Activated CD4-positive, alpha-beta T cell treated with anti-CD3 and anti-CD28 coated beads for 36 hours (primary cell): ENCODE data around the gene CACFD1. TPM values are rescaled to one million over a fixed set of nuclear protein-coding genes. Genes with fewer than 3 reads are reported as not detected.

ENCODE experiments used
- ATAC-seq: fragments of 200-7000 bp; cut with Tn5 transposase; one replicate; pipeline ENCODE4 v1.10.0; 2021; ENCODE audit warnings: mild to moderate bottlenecking, moderate library complexity
- CTCF ChIA-PET: fragments of 350-600 bp; sonication (Branson Sonifier 250); formaldehyde crosslinking; loops from one replicate; lab custom pipeline; 2021; ENCODE audit warnings: antibody characterized with exemption; lab: Charles Lee
- POLR2A ChIA-PET: fragments of 350-600 bp; sonication (Branson Sonifier 250); formaldehyde crosslinking; loops from one replicate; lab custom pipeline; 2021; ENCODE audit warnings: antibody characterized with exemption, inconsistent platforms; lab: Charles Lee
- DNase-seq: peaks from one replicate; pipeline ENCODE4 v3.0.0-alpha.2; 2020
- H3K27ac Mint-ChIP-seq: one replicate; pipeline ENCODE4 v1.8.0; 2021; ENCODE audit warnings: mixed read lengths
- H3K27me3 Mint-ChIP-seq: one replicate; pipeline ENCODE4 v1.8.0; 2021; ENCODE audit warnings: mixed read lengths
- H3K36me3 Mint-ChIP-seq: one replicate; pipeline ENCODE4 v1.8.0; 2021; ENCODE audit warnings: low read depth, mixed read lengths
- H3K4me1 Mint-ChIP-seq: one replicate; pipeline ENCODE4 v1.8.0; 2021; ENCODE audit warnings: mixed read lengths
- H3K4me3 Mint-ChIP-seq: one replicate; pipeline ENCODE4 v1.8.0; 2021; ENCODE audit warnings: mild to moderate bottlenecking, moderate library complexity, mixed read lengths
- H3K9me3 Mint-ChIP-seq: one replicate; pipeline ENCODE4 v1.8.0; 2021; ENCODE audit warnings: low read depth, mixed read lengths
- intact Hi-C, 2 experiments: fragments of 100-400 bp; cut with DNase I in 1 of 2; cut with micrococcal nuclease in 1 of 2; formaldehyde crosslinking; loops; one replicate each; pipeline versions ENCODE4 v1.14.2 to v1.15.1; 2022 to 2024; cut with DNase I, micrococcal nuclease
- total RNA-seq, 2 experiments: library from RNA; stranded (reverse); gene quantifications; one replicate each; pipeline ENCODE4 v1.2.3, GENCODE V29; 2021

Gene CACFD1
- total RNA-seq, 2 experiments from 2014 or later: 0.87 to 0.90 TPM

DNA sequence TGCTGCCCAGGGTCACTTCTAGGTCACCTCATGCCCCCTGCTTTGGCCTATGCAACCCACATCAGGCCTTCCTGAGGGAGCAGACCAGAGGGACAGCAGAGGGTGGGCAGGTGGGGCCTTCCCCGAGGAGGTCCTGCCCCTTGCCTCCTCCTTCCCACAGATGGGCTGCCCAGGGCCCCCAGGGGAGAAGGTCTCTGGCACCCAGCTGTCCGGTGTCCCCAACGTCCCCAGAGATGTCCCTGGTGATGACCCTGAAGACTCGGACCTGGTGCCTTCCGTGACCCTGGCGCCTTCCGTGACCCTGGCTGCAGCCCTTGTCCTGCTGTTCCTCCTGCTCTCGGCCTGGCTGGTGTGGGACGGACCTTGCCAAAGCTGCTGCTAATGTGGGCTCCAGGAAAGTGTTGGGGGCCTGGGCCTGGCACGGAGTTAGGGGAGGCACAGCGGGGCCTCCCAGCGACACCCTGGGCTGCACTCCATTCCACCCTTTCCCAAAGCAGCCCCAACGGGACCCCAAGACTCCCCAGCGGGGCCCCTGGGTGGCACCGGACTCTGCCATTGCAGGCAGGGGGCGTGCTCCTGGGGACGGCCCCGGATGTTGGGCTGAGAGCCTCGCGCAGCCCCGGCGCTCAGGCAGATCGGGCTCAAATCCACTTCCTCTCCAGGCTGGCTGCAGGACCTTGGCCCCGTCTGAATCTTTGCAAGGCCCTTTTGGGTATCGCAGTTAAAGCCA lies 25.9 kb downstream of the CACFD1 start:
- DNase-seq (peak; percentile 41), ATAC-seq (peak; percentile 45)
- Mint-ChIP-seq H3K4me3 (no peak overlapping the region), H3K36me3 (no peaks in the 10 kb centered on the region), H3K4me1 (peaks cover 7% of the 10 kb centered on the region), H3K9me3 (no peaks in the 10 kb centered on the region), H3K27ac (no peak overlapping the region), H3K27me3 (no peaks in the 10 kb centered on the region)
- intact Hi-C loops: loop anchor here (1.0 to 2.0 kb wide), 10 partner anchors 27 to 508 kb away; partner anchors contain the start of genes CACFD1 (in 1 of the 2), SURF1 (in 1 of the 2), SURF2 (in 1 of the 2) and SURF6 (in 1 of the 2)
- CTCF ChIA-PET: interaction anchor here (1.0 to 3.6 kb wide), 8 partner anchors 11 to 299 kb away, joined by 3 to 17 read pairs (median 4); no protein-coding TSS in a partner anchor
- POLR2A ChIA-PET: no interaction called here

DNA sequence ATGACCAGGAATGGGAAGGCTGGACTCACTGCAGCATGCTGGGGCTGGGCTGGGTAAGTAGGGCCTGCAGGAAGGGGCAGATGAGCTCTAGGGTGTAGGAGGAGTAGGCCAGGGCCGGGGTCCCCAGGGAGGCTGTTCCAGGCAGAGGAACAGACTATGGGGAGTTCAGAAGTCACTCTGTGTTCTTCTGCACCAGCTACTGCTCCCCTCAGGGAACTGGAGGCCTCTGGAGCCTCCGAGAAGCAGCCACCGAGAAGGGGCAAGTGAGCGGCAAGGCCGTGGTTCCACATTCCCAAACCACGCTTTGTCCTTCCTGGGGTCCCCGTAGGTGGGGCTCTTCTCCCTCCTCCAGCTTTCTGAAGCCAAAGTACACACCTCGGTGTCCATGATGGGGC lies 27.6 kb downstream of the CACFD1 start:
- ChIA-PET POLR2A (no interaction called here), CTCF (interaction anchor here (0.7 to 3.6 kb wide), 11 partner anchors 10 to 457 kb away, joined by 3 to 17 read pairs (median 4); partner anchors contain the start of gene REXO4)
- Mint-ChIP-seq H3K36me3 (no peaks in the 10 kb centered on the region), H3K27ac (no peak overlapping the region), H3K4me3 (no peak overlapping the region), H3K4me1 (peaks cover 7% of the 10 kb centered on the region), H3K9me3 (no peaks in the 10 kb centered on the region), H3K27me3 (no peaks in the 10 kb centered on the region)
- intact Hi-C loops: loop anchor here (2.0 kb wide), 2 partner anchors 29 to 301 kb away; partner anchors contain the start of gene CACFD1 (in 1 of the 2)
- ATAC-seq: no peak
- no peak for DNase-seq

DNA sequence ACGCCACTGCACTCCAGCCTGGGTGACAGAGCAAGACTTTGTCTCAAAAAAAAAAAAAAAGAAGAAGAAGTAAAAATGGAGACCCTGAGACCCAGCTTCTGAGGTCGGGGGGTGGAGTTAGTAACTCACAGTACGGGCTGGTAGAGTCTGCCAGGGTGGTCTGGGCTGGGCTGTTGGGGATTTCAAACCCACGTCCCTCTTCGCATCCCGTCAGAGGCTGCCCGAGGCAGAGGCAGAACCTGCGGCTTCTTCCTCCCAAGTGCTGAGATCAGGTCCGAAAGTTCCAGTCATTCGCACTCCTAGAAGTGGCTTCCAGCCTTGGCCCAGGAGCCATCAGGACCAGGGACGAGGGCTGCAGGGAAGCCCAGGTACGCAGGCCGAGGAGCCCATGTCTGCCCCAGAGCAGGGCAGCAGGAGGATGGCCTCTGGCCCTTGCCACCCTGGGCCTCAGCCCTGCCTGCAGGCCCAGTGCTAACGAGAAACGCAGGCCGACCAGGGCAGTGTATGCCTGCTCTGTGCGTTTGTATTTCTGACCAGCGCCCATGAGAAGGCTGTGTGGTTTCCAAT lies 29.0 kb downstream of the CACFD1 start:
- intact Hi-C loops: no loop called here
- DNase-seq: no peak
- H3K27me3 Mint-ChIP-seq: no peaks in the 10 kb centered on the region
- ATAC-seq: no peak
- H3K4me1 Mint-ChIP-seq: peaks cover 7% of the 10 kb centered on the region
- H3K27ac Mint-ChIP-seq: no peak overlapping the region
- no peaks in the 10 kb centered on the region for H3K9me3 Mint-ChIP-seq
- H3K36me3 Mint-ChIP-seq: no peaks in the 10 kb centered on the region
- CTCF ChIA-PET: interaction anchor here (1.2 kb wide), 1 partner anchor 84 kb away, joined by 3 read pairs; no protein-coding TSS in a partner anchor
- H3K4me3 Mint-ChIP-seq: no peak overlapping the region
- POLR2A ChIA-PET: no interaction called here

DNA sequence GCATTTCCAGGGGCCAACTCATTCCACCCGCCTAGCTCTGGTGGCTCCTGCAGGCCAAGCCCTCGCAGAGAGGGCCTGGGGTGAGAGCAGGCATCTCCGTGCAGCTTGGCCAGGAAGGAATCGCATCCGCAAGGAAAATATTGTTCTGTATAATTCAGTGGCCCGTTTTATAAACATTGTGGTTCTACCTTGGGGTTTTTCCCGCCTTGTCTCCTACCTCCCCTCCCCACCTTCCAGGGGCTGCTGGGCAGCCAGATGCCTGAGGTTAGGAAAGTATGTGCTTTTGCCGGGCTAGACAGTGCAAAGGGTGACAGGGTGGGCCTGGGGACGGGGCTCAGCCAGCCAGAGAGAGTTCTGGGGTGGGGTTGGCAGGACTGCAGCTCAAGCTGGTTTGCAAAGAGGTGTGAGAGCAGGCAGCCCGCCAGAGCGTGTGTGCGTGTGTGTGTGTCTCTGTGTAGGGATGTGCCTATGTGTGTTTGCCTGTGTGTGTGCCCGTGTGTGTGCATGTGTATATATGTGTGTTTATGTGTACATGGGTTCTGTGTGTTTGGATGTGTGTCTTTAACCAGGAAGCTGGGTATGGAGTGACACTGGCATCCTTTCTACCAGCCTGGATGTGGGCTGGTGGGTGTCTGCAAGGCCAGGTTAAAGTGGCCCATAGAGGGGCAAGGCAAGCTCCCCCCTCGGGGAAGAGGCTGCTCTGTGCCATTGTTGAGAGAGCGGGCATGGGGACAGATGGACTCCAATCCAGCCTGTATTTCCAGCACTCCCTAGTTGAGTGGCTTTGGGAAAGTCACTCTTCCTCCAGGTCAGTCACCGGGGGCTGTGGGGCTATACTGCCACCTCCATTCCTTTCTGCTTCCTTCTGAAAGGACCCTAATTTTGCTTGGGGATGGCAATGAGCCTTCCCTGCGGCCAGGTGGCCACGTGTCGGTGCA lies 29.7 kb downstream of the CACFD1 start:
- Mint-ChIP-seq H3K27me3 (no peaks in the 10 kb centered on the region), H3K36me3 (no peaks in the 10 kb centered on the region), H3K27ac (no peak overlapping the region), H3K4me1 (peaks cover 7% of the 10 kb centered on the region), H3K4me3 (no peak overlapping the region), H3K9me3 (no peaks in the 10 kb centered on the region)
- intact Hi-C loops: no loop called here
- ChIA-PET CTCF (interaction anchor here (1.2 kb wide), 1 partner anchor 85 kb away, joined by 3 read pairs; no protein-coding TSS in a partner anchor), POLR2A (no interaction called here)
- no peak for ATAC-seq
- DNase-seq: no peak

DNA sequence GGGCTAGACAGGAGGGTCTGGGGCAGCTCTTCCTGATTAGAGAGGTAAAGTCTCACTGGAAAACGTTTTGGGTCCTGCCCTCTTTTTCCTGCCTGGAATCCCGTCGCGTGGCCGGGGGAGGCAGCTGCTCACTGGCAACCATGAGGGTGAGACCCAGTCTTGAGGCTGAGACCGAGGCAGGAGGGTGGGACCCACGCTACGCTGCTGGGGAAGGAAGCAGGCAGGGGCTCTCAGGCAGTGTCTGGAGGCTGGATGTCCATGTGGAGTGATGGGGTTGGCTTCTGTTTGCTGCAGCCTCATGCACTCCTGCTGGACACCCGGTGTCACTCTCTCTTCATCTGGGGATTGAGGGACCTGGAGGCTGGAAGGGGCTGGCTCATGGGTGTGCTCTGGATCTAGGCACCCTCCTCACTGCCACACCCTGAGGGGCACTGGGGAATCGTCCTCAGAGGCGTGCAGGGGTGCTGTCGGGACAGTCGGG lies 30.5 kb downstream of the CACFD1 start:
- no peaks in the 10 kb centered on the region for H3K36me3 Mint-ChIP-seq
- H3K4me1 Mint-ChIP-seq: peaks cover 7% of the 10 kb centered on the region
- H3K9me3 Mint-ChIP-seq: no peaks in the 10 kb centered on the region
- no peaks in the 10 kb centered on the region for H3K27me3 Mint-ChIP-seq
- H3K27ac Mint-ChIP-seq: no peak overlapping the region
- ATAC-seq (no peak), DNase-seq (no peak)
- intact Hi-C loops: no loop called here
- H3K4me3 Mint-ChIP-seq: no peak overlapping the region
- POLR2A ChIA-PET: no interaction called here
- CTCF ChIA-PET: no interaction called here

DNA sequence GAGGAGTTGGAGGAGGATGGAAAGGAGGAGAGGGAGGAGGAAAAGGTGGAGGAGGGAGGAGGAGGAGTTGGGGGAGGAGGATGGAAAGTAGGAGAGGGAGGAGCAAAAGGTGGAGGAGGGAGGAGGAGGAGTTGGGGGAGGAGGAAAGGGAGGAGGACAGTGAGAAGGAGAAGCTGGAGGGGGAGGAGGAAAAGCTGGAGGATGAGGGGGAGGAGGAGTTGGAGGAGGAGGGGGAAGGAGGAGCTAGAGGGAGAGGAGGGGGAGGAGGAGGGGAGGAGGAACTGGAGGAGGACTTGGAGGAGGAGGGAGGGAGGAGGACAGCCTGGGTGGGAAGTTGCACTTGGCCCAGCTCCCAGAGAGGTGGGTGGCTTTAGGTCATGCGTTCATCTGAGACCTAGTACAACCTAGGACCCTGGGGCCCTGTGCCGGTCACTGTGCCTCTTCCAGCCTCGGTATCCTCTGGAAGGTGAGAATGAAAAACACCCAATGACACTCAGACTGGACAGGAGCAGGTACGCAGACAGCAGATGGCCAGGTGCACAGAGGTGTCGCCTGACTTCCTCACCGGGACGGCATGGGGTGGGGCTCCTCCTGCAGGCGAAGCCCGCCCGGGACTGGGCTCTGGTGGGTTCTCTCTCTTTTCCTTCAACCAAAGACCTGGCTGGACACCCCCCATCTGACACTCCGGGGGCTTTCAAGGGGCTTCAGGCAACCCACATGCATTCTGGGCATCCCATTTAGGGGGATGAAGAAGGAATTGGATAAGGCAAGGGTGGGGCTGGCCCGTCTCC lies 31.3 kb downstream of the CACFD1 start:
- CTCF ChIA-PET: no interaction called here

DNA sequence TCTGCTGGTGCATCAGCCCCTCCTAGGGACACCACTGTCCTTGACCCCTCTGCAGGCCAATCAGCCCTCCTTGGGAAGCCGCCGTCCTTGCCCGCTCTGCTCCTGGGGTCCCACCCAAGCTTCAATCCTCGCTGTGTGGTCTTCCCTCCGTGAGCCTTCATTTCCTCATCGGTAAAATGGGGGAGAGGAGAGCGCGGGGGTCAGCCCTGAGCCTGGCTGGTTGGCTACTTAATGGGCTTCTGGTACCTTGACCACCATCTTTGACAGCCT lies 31.8 kb downstream of the CACFD1 start:
- ChIA-PET CTCF (no interaction called here), POLR2A (no interaction called here)
- no peak for DNase-seq
- no peak for ATAC-seq
- Mint-ChIP-seq H3K4me1 (peaks cover 2% of the 10 kb centered on the region), H3K9me3 (no peaks in the 10 kb centered on the region), H3K27ac (no peak overlapping the region), H3K27me3 (no peaks in the 10 kb centered on the region), H3K36me3 (no peaks in the 10 kb centered on the region), H3K4me3 (no peak overlapping the region)
- intact Hi-C loops: no loop called here

More for the DNA sequence above, 31.3 kb downstream of the CACFD1 start:
- Mint-ChIP-seq H3K4me3 (no peak overlapping the region), H3K4me1 (peaks cover 5% of the 10 kb centered on the region), H3K27me3 (no peaks in the 10 kb centered on the region), H3K27ac (no peak overlapping the region), H3K9me3 (no peaks in the 10 kb centered on the region), H3K36me3 (no peaks in the 10 kb centered on the region)
- ATAC-seq: no peak
- no peak for DNase-seq
- intact Hi-C loops: no loop called here
- POLR2A ChIA-PET: no interaction called here

DNA sequence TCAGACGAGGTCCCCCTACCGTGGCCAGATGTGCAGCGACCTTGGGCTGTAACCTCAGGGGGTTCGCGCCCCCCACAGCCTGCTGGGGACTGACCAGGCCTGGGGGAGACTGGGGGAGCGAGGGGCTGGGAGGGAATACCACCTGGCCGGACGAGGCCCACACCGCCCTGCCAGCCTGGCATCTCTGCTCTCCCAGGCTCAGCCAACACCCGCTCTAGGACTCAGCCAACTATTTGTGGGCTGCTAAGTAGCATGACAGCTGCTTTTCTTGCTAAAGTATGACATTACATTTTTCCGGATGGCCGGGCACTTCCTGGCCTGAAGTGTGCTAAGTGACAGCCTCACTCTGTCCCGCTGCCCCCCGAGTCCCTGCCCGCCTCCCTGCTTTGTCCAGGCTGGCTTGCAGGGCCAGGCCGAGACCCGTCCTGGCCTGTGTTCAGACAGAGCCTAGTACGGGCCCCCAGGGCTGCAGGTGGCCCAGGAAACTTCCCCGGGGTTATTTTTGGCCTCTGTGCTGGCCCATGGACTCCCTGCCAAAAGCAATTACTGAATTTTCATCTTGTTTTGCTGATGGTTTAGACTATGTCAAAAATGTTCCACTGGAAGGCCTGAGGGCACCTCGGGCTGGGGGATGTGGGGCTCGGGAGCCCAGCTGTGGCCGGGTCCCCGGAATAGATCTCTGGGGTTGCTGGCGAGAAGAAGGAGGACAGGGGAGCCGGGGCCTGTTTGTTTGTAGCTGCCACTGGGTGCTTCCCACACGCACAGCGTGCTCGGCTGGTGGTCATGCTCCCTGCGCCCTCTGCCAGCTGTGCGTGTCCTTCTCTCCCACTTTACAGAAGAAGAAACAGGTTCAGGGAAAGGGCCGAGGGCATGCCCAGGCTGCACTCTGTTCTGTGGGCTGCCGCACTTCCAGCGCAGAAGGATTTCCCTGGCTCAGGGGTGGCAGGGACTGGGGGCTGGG lies 32.6 kb downstream of the CACFD1 start:
- Mint-ChIP-seq H3K4me1 (peaks cover 2% of the 10 kb centered on the region), H3K27me3 (no peaks in the 10 kb centered on the region), H3K36me3 (no peaks in the 10 kb centered on the region), H3K4me3 (no peak overlapping the region), H3K27ac (no peak overlapping the region), H3K9me3 (no peaks in the 10 kb centered on the region)
- no peak for ATAC-seq
- intact Hi-C loops: no loop called here
- no peak for DNase-seq
- POLR2A ChIA-PET: interaction anchor here (0.6 kb wide), 1 partner anchor 12 kb away, joined by 3 read pairs; no protein-coding TSS in a partner anchor
- CTCF ChIA-PET: no interaction called here

DNA sequence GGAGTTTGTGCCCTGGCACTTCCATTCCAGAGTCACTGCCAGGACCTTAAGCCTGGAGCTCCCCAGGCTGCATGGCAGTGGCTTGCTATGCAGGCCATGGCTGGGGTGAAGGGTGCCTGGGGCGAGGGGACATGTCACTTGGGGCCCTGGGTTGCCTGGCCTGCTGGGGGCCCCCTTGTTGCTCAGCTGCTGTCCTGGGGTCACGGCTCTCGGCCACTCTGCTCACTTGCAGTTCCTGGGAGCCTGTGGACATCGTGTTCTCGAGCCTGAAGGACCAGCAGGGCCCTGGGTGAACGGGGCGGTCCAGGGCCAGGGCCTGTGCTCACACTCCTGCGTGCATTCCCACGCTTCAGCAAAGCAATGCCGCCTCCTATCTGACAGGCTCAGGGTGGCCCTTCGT lies 33.6 kb downstream of the CACFD1 start:
- H3K4me1 Mint-ChIP-seq: no peaks in the 10 kb centered on the region
- H3K27ac Mint-ChIP-seq: no peak overlapping the region
- CTCF ChIA-PET: no interaction called here
- H3K4me3 Mint-ChIP-seq: no peak overlapping the region
- intact Hi-C loops: no loop called here
- POLR2A ChIA-PET: no interaction called here
- ATAC-seq: no peak
- H3K36me3 Mint-ChIP-seq: no peaks in the 10 kb centered on the region
- DNase-seq: no peak
- peaks cover under 1% of the 10 kb centered on the region for H3K27me3 Mint-ChIP-seq
- no peaks in the 10 kb centered on the region for H3K9me3 Mint-ChIP-seq

DNA sequence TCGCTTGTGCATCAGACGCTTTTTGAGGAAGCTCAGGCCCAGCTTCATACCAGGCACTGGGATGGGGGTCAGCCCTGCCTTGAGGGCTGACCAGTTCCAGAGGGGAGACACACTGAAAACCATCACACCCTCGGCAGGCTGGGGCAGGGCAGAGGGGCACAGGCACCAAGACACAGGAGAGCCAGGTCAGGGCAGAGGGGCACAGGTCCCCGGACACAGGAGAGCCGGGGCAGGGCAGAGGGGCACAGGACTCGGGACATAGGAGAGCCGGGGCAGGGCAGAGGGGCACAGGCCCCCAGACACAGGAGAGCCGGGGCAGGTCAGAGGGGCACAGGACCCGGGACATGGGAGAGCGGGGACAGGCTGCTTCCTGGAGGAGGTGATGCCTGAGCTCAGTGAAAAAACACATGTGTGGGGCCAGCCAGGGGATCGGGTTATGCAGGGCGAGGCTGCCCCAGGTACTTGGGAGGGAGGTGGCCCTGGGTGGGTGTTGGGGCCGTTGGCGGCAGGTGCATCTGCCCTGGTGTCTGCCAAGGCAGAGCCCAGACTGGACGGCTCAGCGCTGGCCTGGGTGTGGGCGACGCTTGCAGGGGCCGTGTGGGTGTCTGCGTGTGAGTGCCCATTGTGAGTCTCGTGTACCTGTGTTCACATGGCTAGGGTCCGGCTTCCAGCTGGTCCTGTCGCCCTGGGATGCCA lies 34.2 kb downstream of the CACFD1 start:
- ChIA-PET CTCF (no interaction called here), POLR2A (no interaction called here)
- no peak overlapping the region for H3K4me3 Mint-ChIP-seq
- peaks cover 3% of the 10 kb centered on the region for H3K27me3 Mint-ChIP-seq
- ATAC-seq (no peak), DNase-seq (no peak)
- H3K36me3 Mint-ChIP-seq: no peaks in the 10 kb centered on the region
- no peaks in the 10 kb centered on the region for H3K4me1 Mint-ChIP-seq
- intact Hi-C loops: no loop called here
- H3K9me3 Mint-ChIP-seq: no peaks in the 10 kb centered on the region
- H3K27ac Mint-ChIP-seq: no peak overlapping the region
